ENCODE data around the gene RUNX3.
A peak's percentile ranks its signal among the peaks of the same experiment; 100 is the strongest.

Gene RUNX3

GRCh38 chr1:24946861-24947658, 17.0 kb upstream of the RUNX3 start:
- DNase-seq (ENCODE audit: low read depth in 2 of 2): no peak

GRCh38 chr1:24945354-24946326, 15.6 kb upstream of the RUNX3 start:
- no peak for DNase-seq (ENCODE audit: low read depth in 2 of 2)

- DNase-seq (ENCODE audit: low read depth in 2 of 2): no peak
These were observed 14.2 kb upstream of the RUNX3 start for GRCh38 chr1:24944318-24944717.

GRCh38 chr1:24942789-24943188, 12.7 kb upstream of the RUNX3 start:
- no peak for DNase-seq (ENCODE audit: low read depth in 2 of 2)

GRCh38 chr1:24941564-24941963, 11.5 kb upstream of the RUNX3 start:
- no peak for DNase-seq (ENCODE audit: low read depth in 2 of 2)

GRCh38 chr1:24940231-24940630, 10.2 kb upstream of the RUNX3 start:
- no peak for DNase-seq (ENCODE audit: low read depth in 2 of 2)

GRCh38 chr1:24939675-24940193, 9.7 kb upstream of the RUNX3 start:
- no peak for DNase-seq (ENCODE audit: low read depth in 2 of 2)

GRCh38 chr1:24939040-24939674, 9.1 kb upstream of the RUNX3 start:
- DNase-seq (ENCODE audit: low read depth in 2 of 2): no peak

GRCh38 chr1:24938276-24938675, 8.2 kb upstream of the RUNX3 start:
- DNase-seq (ENCODE audit: low read depth in 2 of 2): no peak

GRCh38 chr1:24936684-24937083, 6.6 kb upstream of the RUNX3 start:
- DNase-seq (ENCODE audit: low read depth in 2 of 2): no peak

GRCh38 chr1:24935615-24936484, 5.8 kb upstream of the RUNX3 start:
- DNase-seq (ENCODE audit: low read depth in 2 of 2): no peak

GRCh38 chr1:24935196-24935526, 5.1 kb upstream of the RUNX3 start:
- no peak for DNase-seq (ENCODE audit: low read depth in 2 of 2)

GRCh38 chr1:24934310-24935195, 4.5 kb upstream of the RUNX3 start:
- no peak for DNase-seq (ENCODE audit: low read depth in 2 of 2)

- no peak for DNase-seq (ENCODE audit: low read depth in 2 of 2)
These were observed 3.4 kb upstream of the RUNX3 start for GRCh38 chr1:24933468-24933867.

GRCh38 chr1:24932725-24933294, 2.7 kb upstream of the RUNX3 start:
- no peak for DNase-seq (ENCODE audit: low read depth in 2 of 2)

GRCh38 chr1:24932284-24932683, 2.2 kb upstream of the RUNX3 start:
- peak in 1 of 2 donors; percentile 57 for DNase-seq (ENCODE audit: low read depth in 2 of 2)

GRCh38 chr1:24931468-24932231, 1.6 kb upstream of the RUNX3 start:
- no peak for DNase-seq (ENCODE audit: low read depth in 2 of 2)

- DNase-seq (ENCODE audit: low read depth in 2 of 2): no peak
These were observed 1.0 kb upstream of the RUNX3 start for GRCh38 chr1:24931146-24931467.
